ENCODE measurements around the gene HEATR1.
"Not testable (repeated sequence)": the region's sequence is repeated elsewhere in the genome, so short reads cannot be mapped to it uniquely, and the experiment has no call there.

The HEATR1 gene

GRCh38 chr1:236603991-236604904 is at the start of gene HEATR1:
HEATR1 (minus strand) TSS chr1:236604516; CDS start chr1:236604095, 421 bp downstream.
- DNase-seq, result peak; percentile 84

GRCh38 chr1:236645016-236645680 is 40.8 kb upstream of the HEATR1 start:
- no peak for DNase-seq

GRCh38 chr1:236642763-236643162 is 38.4 kb upstream of the HEATR1 start:
- DNase-seq, result no peak

- DNase-seq, result no peak
Measured at GRCh38 chr1:236639686-236640085, 35.4 kb upstream of the HEATR1 start.

DNA sequence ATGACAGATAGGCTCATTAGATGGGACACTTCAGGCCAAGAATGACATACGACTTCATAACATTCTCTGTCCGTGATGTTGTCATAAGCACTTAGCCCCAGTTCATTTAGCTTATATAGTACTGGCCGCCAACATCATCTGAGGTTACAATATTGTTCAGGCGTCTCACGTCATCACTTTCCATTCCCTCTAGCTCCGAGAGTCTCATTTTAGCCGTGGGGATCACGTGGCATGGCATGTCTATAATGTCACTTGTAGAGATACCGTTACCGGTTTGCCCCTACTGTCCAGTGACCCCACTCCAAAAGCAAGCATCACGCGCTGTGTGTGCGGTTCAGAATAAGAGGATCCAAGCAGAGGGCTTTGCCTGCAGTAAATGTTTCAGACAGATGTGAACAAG is 34.6 kb upstream of the HEATR1 start:
- no peak for DNase-seq

DNA sequence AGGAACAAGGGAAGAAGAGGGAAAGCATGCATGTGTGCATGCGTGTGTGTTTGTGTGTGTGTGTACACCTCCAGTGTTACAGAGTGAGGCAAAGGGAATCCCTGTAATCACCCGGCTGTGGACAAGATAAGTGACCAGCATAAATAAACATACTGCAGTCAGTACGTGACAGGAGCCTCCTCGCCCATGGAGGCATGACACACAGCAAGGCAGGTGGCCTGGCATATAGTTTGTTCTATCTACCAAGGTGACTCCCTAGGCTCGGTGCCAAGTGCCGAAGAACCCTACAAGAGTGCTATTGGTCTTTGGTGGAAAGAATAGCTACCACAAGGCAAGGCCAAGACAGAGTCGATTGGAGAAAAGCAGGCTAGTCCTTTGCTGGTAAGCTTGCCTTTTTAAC is 31.7 kb upstream of the HEATR1 start:
- no peak for DNase-seq

DNA sequence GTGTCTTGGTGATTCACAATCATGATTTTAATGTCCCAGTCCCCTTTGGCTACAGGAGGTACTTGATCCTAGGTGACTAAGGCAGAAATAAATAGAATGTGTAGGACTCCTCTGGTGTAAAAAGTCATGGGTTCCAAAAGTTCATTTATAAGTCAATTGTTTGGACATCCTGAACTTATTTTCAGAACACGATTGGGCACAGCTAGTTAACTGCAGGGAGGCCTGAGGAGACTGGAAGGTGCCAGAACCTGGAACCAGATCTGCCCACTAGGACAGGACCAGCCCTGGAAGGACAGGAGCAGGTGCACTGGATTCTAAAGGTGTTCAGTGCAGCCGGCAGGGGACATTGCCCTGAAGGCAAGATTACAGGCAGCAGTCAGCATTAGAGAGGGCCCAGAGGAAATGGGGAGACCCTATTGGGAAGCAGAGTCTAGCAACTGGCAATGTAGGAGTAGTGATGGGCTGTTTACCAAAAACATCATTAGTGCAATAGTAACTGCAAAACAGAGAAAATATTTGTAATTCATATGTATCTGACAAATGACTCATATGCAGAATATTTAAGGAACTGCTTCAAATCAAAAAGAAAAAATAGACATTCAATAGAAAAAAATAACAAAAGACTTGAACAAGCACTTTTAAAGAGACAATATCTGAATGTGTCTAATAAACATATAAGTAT is 23.6 kb upstream of the HEATR1 start:
- DNase-seq, result no peak

- no peak for DNase-seq
Measured at GRCh38 chr1:236623371-236624166, 19.3 kb upstream of the HEATR1 start.

DNA sequence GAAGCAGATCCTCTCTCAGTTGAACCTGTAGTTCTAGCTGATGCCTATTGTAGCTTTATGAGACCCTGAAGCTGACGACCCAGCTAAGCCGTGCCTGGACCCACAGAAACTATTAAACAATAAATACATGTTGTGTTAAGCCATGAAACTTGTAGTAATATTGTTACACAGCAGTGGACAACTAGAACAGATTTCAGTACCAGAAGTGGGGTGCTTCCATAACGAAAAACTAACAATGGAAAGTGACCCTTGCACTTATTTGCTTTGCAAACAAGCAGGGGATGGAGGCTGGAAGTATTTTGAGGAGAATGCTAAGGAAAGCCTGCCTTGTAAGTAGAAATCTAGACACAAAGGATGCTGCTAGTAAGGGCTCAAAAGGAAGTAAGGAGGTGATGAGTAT is 18.1 kb upstream of the HEATR1 start:
- no peak for DNase-seq

DNA sequence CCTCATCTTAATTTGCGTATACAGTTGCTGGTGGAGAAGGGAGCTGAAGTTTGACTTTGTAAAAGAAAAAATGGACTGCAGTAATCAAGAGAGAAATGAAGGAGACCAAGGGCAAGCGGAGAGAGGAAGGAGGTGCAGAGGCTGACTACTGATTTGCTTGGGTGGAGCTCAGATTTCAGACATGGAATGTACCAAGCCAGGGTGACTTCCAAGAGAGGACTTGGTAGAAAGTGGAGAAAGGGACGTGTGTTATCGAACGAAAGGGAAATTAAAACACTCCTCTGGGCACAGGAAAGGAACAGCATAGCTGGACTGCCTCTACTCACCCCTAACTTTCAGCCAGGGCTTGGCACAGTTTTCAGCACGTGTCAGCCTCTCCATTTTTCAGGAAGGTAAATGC is 15.1 kb upstream of the HEATR1 start:
- no peak for DNase-seq

GRCh38 chr1:236618507-236618906 is 14.2 kb upstream of the HEATR1 start:
- no peak for DNase-seq

- no peak for DNase-seq
Measured at GRCh38 chr1:236615399-236616148, 11.3 kb upstream of the HEATR1 start.

DNA sequence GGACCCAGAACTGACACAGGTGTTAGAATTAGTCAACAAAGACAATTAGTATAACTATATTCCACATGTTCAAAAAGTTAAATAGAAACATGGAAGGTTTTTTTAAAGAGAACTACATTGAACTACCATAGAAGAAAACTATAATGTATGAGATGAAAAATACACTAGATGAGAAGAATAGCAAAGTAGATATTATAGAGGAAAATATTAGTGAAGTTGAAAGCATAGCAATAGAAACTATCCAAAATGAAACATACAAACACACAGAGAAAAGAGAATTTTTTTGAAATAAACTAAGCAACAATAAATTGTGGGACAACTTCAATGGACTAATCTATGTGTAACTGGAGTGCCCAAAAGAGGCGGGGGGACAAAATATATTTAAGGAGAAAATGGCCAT is 8.0 kb upstream of the HEATR1 start:
- DNase-seq, result no peak

GRCh38 chr1:236608930-236609726 is 4.8 kb upstream of the HEATR1 start:
- peak; percentile 25 for DNase-seq

GRCh38 chr1:236607597-236607996 is 3.3 kb upstream of the HEATR1 start:
- not testable (repeated sequence) for DNase-seq

DNA sequence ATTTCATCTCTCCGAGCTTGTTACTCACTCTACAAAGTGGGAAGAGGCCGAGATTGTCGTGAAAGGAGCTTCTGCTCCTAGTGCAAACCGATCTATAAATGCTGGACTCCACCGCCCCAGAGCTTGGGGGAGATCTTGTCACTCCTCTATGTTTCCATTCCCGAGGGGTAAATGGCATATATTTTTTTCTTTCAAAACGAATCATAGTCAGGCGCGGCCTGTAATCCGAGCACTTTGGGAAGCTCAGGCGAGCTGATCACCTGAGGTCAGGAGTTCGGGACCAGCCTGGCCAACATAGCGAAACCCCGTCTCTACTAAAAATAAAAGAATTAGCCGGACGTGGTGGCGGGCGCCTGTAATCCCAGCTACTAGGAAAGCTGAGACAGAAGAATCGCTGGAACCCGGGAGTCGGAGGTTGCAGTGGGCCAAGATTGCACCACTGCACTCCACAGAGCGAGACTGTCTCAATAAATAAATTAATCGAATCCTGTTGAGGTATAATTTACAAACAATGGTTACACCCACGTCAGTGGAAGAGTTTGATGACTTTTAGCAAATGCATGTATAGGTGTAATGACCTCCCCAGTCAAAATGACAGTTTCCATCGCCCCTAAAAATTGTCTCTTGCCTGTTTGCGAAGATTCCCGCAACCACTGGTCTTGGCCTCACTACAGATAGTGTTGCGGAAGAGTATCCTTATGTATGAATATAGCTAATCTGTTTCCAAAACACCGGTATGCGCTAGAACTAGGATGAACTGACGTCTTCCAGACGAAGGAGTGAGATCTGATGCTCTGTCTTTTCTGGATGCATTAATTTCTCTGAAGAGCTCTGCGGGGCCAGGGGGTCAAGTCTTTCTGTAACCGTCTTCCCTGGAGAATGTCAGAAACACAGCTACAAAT is 840 bp upstream of the HEATR1 start:
- no peak for DNase-seq

DNA sequence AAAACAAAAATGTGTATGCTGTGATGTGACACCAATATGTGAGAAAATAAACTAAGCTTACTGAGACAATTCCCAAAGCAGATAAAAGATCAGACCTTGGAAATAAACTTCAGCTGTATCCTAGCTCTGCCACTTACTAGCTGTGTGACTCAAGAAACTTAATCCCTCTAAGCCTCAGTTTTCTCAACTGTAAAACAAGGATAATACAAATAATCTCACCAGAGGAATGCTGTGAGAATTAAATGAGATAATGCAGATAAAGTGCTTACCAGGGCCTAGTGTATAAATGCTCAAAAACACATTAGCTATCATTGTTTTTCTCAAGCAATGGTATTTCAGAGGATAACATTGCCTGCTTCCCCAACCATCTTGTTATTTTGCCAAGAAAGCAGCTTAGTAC is 2.1 kb downstream of the HEATR1 start:
- no peak for DNase-seq

- DNase-seq, result no peak
Measured at GRCh38 chr1:236590553-236591150, 13.7 kb downstream of the HEATR1 start.

- no peak for DNase-seq
Measured at GRCh38 chr1:236589531-236589930, 14.8 kb downstream of the HEATR1 start.

DNA sequence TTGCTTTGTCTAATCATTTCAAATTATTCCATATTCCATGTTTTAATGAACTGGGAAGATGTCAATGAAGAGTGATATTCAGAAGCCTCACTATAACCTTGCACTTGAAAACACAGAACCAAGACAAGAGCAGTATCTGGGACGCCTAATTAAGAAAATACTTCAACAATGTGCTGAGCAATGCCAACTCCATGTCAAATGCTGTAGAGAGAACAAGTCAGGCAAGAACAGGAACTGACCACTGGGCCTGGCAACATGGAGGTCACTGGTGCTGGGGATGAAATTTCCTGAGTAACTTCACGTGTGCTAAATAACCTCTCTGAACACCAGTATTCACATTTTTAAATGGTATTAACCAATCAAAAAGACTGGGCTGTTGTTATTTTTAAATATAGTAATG is 22.8 kb downstream of the HEATR1 start:
- DNase-seq, result no peak
